ENCODE results near the gene TDRD1.

Gene TDRD1

GRCh38 chr10:114195079-114195478 lies 15.9 kb downstream of the TDRD1 start:
- H3K9me3 ChIP-seq (ENCODE audit: control insufficient read depth, low read length) = no peaks in the 10 kb centered on the region
- DNase-seq = no peak

GRCh38 chr10:114199239-114199638 lies 20.1 kb downstream of the TDRD1 start:
- no peak overlapping the region for H3K27ac ChIP-seq (ENCODE audit: insufficient read depth, low read length, poor library complexity, severe bottlenecking)
- no peak for DNase-seq
- no peak overlapping the region for H3K4me3 ChIP-seq (ENCODE audit: insufficient read depth, low read depth, low read length, poor library complexity, severe bottlenecking)
- H3K9me3 ChIP-seq (ENCODE audit: control insufficient read depth, low read length) = no peaks in the 10 kb centered on the region
- H3K36me3 ChIP-seq (ENCODE audit: control insufficient read depth, insufficient read depth, low read length) = no peaks in the 10 kb centered on the region
- no peaks in the 10 kb centered on the region for H3K4me1 ChIP-seq (ENCODE audit: control insufficient read depth, insufficient read depth, low read length, poor library complexity, severe bottlenecking)
- H3K27me3 ChIP-seq (replicated peaks; ENCODE audit: control insufficient read depth, insufficient read depth, low read length, poor library complexity, severe bottlenecking) = peaks cover 4% of the 10 kb centered on the region

More at GRCh38 chr10:114195079-114195478, 15.9 kb downstream of the TDRD1 start:
- Histone ChIP-seq H3K36me3 (ENCODE audit: control insufficient read depth, insufficient read depth, low read length) (no peaks in the 10 kb centered on the region), H3K27me3 (replicated peaks; ENCODE audit: control insufficient read depth, insufficient read depth, low read length, poor library complexity, severe bottlenecking) (peaks cover 4% of the 10 kb centered on the region), H3K4me1 (ENCODE audit: control insufficient read depth, insufficient read depth, low read length, poor library complexity, severe bottlenecking) (no peaks in the 10 kb centered on the region), H3K27ac (ENCODE audit: insufficient read depth, low read length, poor library complexity, severe bottlenecking) (no peak overlapping the region), H3K4me3 (ENCODE audit: insufficient read depth, low read depth, low read length, poor library complexity, severe bottlenecking) (no peak overlapping the region)

GRCh38 chr10:114202812-114203211 lies 23.7 kb downstream of the TDRD1 start:
- DNase-seq = no peak
- no peak overlapping the region for H3K27ac ChIP-seq (ENCODE audit: insufficient read depth, low read length, poor library complexity, severe bottlenecking)

GRCh38 chr10:114206902-114207301 lies 27.7 kb downstream of the TDRD1 start:
- H3K36me3 ChIP-seq (ENCODE audit: control insufficient read depth, insufficient read depth, low read length) = no peaks in the 10 kb centered on the region
- no peak overlapping the region for H3K4me3 ChIP-seq (ENCODE audit: insufficient read depth, low read depth, low read length, poor library complexity, severe bottlenecking)
- H3K4me1 ChIP-seq (ENCODE audit: control insufficient read depth, insufficient read depth, low read length, poor library complexity, severe bottlenecking) = no peaks in the 10 kb centered on the region
- H3K27me3 ChIP-seq (replicated peaks; ENCODE audit: control insufficient read depth, insufficient read depth, low read length, poor library complexity, severe bottlenecking) = peaks cover 5% of the 10 kb centered on the region
- H3K9me3 ChIP-seq (ENCODE audit: control insufficient read depth, low read length) = no peaks in the 10 kb centered on the region
- no peak for DNase-seq
- H3K27ac ChIP-seq (ENCODE audit: insufficient read depth, low read length, poor library complexity, severe bottlenecking) = no peak overlapping the region

More at GRCh38 chr10:114202812-114203211, 23.7 kb downstream of the TDRD1 start:
- Histone ChIP-seq H3K4me1 (ENCODE audit: control insufficient read depth, insufficient read depth, low read length, poor library complexity, severe bottlenecking) (no peaks in the 10 kb centered on the region), H3K4me3 (ENCODE audit: insufficient read depth, low read depth, low read length, poor library complexity, severe bottlenecking) (no peak overlapping the region), H3K36me3 (ENCODE audit: control insufficient read depth, insufficient read depth, low read length) (no peaks in the 10 kb centered on the region), H3K9me3 (ENCODE audit: control insufficient read depth, low read length) (no peaks in the 10 kb centered on the region), H3K27me3 (replicated peaks; ENCODE audit: control insufficient read depth, insufficient read depth, low read length, poor library complexity, severe bottlenecking) (peaks cover 5% of the 10 kb centered on the region)

- Histone ChIP-seq H3K36me3 (ENCODE audit: control insufficient read depth, insufficient read depth, low read length) (no peaks in the 10 kb centered on the region), H3K27ac (ENCODE audit: insufficient read depth, low read length, poor library complexity, severe bottlenecking) (no peak overlapping the region), H3K4me1 (ENCODE audit: control insufficient read depth, insufficient read depth, low read length, poor library complexity, severe bottlenecking) (no peaks in the 10 kb centered on the region), H3K9me3 (ENCODE audit: control insufficient read depth, low read length) (no peaks in the 10 kb centered on the region), H3K4me3 (ENCODE audit: insufficient read depth, low read depth, low read length, poor library complexity, severe bottlenecking) (no peak overlapping the region), H3K27me3 (replicated peaks; ENCODE audit: control insufficient read depth, insufficient read depth, low read length, poor library complexity, severe bottlenecking) (peaks cover 9% of the 10 kb centered on the region)
- DNase-seq = no peak
These were observed 28.2 kb downstream of the TDRD1 start for GRCh38 chr10:114207349-114207748.

- no peaks in the 10 kb centered on the region for H3K9me3 ChIP-seq (ENCODE audit: control insufficient read depth, low read length)
- H3K4me3 ChIP-seq (ENCODE audit: insufficient read depth, low read depth, low read length, poor library complexity, severe bottlenecking) = no peak overlapping the region
- no peaks in the 10 kb centered on the region for H3K36me3 ChIP-seq (ENCODE audit: control insufficient read depth, insufficient read depth, low read length)
- no peak overlapping the region for H3K27ac ChIP-seq (ENCODE audit: insufficient read depth, low read length, poor library complexity, severe bottlenecking)
- no peaks in the 10 kb centered on the region for H3K4me1 ChIP-seq (ENCODE audit: control insufficient read depth, insufficient read depth, low read length, poor library complexity, severe bottlenecking)
- DNase-seq = no peak
- H3K27me3 ChIP-seq (replicated peaks; ENCODE audit: control insufficient read depth, insufficient read depth, low read length, poor library complexity, severe bottlenecking) = peaks cover 9% of the 10 kb centered on the region
These were observed 29.2 kb downstream of the TDRD1 start for GRCh38 chr10:114208351-114208750.

GRCh38 chr10:114212153-114212552 lies 33.0 kb downstream of the TDRD1 start:
- H3K27ac ChIP-seq (ENCODE audit: insufficient read depth, low read length, poor library complexity, severe bottlenecking) = no peak overlapping the region
- peaks cover 4% of the 10 kb centered on the region for H3K27me3 ChIP-seq (replicated peaks; ENCODE audit: control insufficient read depth, insufficient read depth, low read length, poor library complexity, severe bottlenecking)
- H3K36me3 ChIP-seq (ENCODE audit: control insufficient read depth, insufficient read depth, low read length) = no peaks in the 10 kb centered on the region
- H3K4me1 ChIP-seq (ENCODE audit: control insufficient read depth, insufficient read depth, low read length, poor library complexity, severe bottlenecking) = no peaks in the 10 kb centered on the region
- no peaks in the 10 kb centered on the region for H3K9me3 ChIP-seq (ENCODE audit: control insufficient read depth, low read length)
- H3K4me3 ChIP-seq (ENCODE audit: insufficient read depth, low read depth, low read length, poor library complexity, severe bottlenecking) = no peak overlapping the region
- no peak for DNase-seq

- no peak for DNase-seq
- H3K27ac ChIP-seq (ENCODE audit: insufficient read depth, low read length, poor library complexity, severe bottlenecking) = no peak overlapping the region
- no peaks in the 10 kb centered on the region for H3K36me3 ChIP-seq (ENCODE audit: control insufficient read depth, insufficient read depth, low read length)
- H3K4me3 ChIP-seq (ENCODE audit: insufficient read depth, low read depth, low read length, poor library complexity, severe bottlenecking) = no peak overlapping the region
- H3K9me3 ChIP-seq (ENCODE audit: control insufficient read depth, low read length) = no peaks in the 10 kb centered on the region
- H3K4me1 ChIP-seq (ENCODE audit: control insufficient read depth, insufficient read depth, low read length, poor library complexity, severe bottlenecking) = no peaks in the 10 kb centered on the region
- H3K27me3 ChIP-seq (replicated peaks; ENCODE audit: control insufficient read depth, insufficient read depth, low read length, poor library complexity, severe bottlenecking) = peaks cover 4% of the 10 kb centered on the region
These were observed 35.9 kb downstream of the TDRD1 start for GRCh38 chr10:114215033-114215432.

- Histone ChIP-seq H3K27ac (ENCODE audit: insufficient read depth, low read length, poor library complexity, severe bottlenecking) (no peak overlapping the region), H3K4me3 (ENCODE audit: insufficient read depth, low read depth, low read length, poor library complexity, severe bottlenecking) (no peak overlapping the region), H3K4me1 (ENCODE audit: control insufficient read depth, insufficient read depth, low read length, poor library complexity, severe bottlenecking) (no peaks in the 10 kb centered on the region), H3K9me3 (ENCODE audit: control insufficient read depth, low read length) (no peaks in the 10 kb centered on the region), H3K27me3 (replicated peaks; ENCODE audit: control insufficient read depth, insufficient read depth, low read length, poor library complexity, severe bottlenecking) (no peaks in the 10 kb centered on the region), H3K36me3 (ENCODE audit: control insufficient read depth, insufficient read depth, low read length) (no peaks in the 10 kb centered on the region)
- DNase-seq = no peak
These were observed 41.1 kb downstream of the TDRD1 start for GRCh38 chr10:114220281-114220680.

GRCh38 chr10:114221235-114221634 lies 42.1 kb downstream of the TDRD1 start:
- no peak overlapping the region for H3K27ac ChIP-seq (ENCODE audit: insufficient read depth, low read length, poor library complexity, severe bottlenecking)
- no peaks in the 10 kb centered on the region for H3K36me3 ChIP-seq (ENCODE audit: control insufficient read depth, insufficient read depth, low read length)
- no peak overlapping the region for H3K4me3 ChIP-seq (ENCODE audit: insufficient read depth, low read depth, low read length, poor library complexity, severe bottlenecking)
- H3K27me3 ChIP-seq (replicated peaks; ENCODE audit: control insufficient read depth, insufficient read depth, low read length, poor library complexity, severe bottlenecking) = no peaks in the 10 kb centered on the region
- DNase-seq = no peak
- no peaks in the 10 kb centered on the region for H3K9me3 ChIP-seq (ENCODE audit: control insufficient read depth, low read length)
- H3K4me1 ChIP-seq (ENCODE audit: control insufficient read depth, insufficient read depth, low read length, poor library complexity, severe bottlenecking) = no peaks in the 10 kb centered on the region

GRCh38 chr10:114223066-114223465 lies 43.9 kb downstream of the TDRD1 start:
- DNase-seq = no peak
- Histone ChIP-seq H3K27me3 (replicated peaks; ENCODE audit: control insufficient read depth, insufficient read depth, low read length, poor library complexity, severe bottlenecking) (no peaks in the 10 kb centered on the region), H3K4me1 (ENCODE audit: control insufficient read depth, insufficient read depth, low read length, poor library complexity, severe bottlenecking) (no peaks in the 10 kb centered on the region), H3K27ac (ENCODE audit: insufficient read depth, low read length, poor library complexity, severe bottlenecking) (no peak overlapping the region), H3K4me3 (ENCODE audit: insufficient read depth, low read depth, low read length, poor library complexity, severe bottlenecking) (no peak overlapping the region), H3K9me3 (ENCODE audit: control insufficient read depth, low read length) (no peaks in the 10 kb centered on the region), H3K36me3 (ENCODE audit: control insufficient read depth, insufficient read depth, low read length) (no peaks in the 10 kb centered on the region)
